GM12878 (cell line): Measurements from ENCODE around the gene EPHB2. TPM values are rescaled to one million over a fixed set of nuclear protein-coding genes. Genes with fewer than 3 reads are reported as not detected.

ENCODE experiments used
- ATAC-seq: fragments of 200-7000 bp; cut with Tn5 transposase; 3 replicates; pipeline ENCODE4 v1.9.1; 2020; ENCODE audit warnings: mild to moderate bottlenecking, moderate library complexity
- BruUV-seq: library from RNA; stranded (reverse); fragments of 400-500 nt; replicated peaks from 2 replicates; lab custom pipeline; 2021; lab: Mats Ljungman, UMichigan
- CTCF ChIA-PET: fragments of 300-600 bp; sonication (Branson Sonifier 250); formaldehyde crosslinking; extraction: SDS; loops from one replicate; lab custom pipeline; 2021; ENCODE audit warnings: inconsistent platforms; lab: Yijun Ruan, JAX
- POLR2A ChIA-PET: fragments of 350-600 bp; formaldehyde crosslinking; extraction: SDS; loops from one replicate; lab custom pipeline; 2021; ENCODE audit warnings: inconsistent platforms; lab: Charles Lee
- RAD21 ChIA-PET: fragments of 300-600 bp; sonication (Branson Sonifier 250); formaldehyde crosslinking; loops from one replicate; lab custom pipeline; 2023; ENCODE audit warnings: antibody characterized with exemption; ENCODE audit not compliant: unreplicated experiment; lab: Charles Lee
- SMC1A ChIA-PET: fragments of 300-600 bp; sonication (Branson Sonifier 250); formaldehyde crosslinking; loops from one replicate; lab custom pipeline; 2023; ENCODE audit not compliant: unreplicated experiment, uncharacterized antibody; lab: Charles Lee
- DNase-seq: peaks from one replicate; pipeline ENCODE4 v3.0.0-alpha.2; 2011; ENCODE audit warnings: low read depth, low spot score
- FAIRE-seq: peaks from 3 replicates; lab custom pipeline; 2011; peaks lifted over from hg19 to GRCh38; lab: Jason Lieb, UNC
- H2AFZ ChIP-seq: 2 replicates; pipeline ENCODE4 v1.6.0; 2011; ENCODE audit warnings: low read depth, low read length, control low read depth; ENCODE audit not compliant: control insufficient read depth
- H3K27ac ChIP-seq: 2 replicates; pipeline ENCODE4 v1.5.1; 2011; ENCODE audit warnings: control low read depth; ENCODE audit not compliant: control insufficient read depth, insufficient read depth
- H3K27me3 ChIP-seq, 2 experiments: replicated peaks in 1 of 2; 2 replicates each; pipeline versions ENCODE4 v1.6.0 to v1.6.1; 2011; ENCODE audit warnings: low read length in 1 of 2; ENCODE audit not compliant: control insufficient read depth in 2 of 2, insufficient read depth in 2 of 2
- H3K36me3 ChIP-seq, 2 experiments: 2 replicates each; pipeline ENCODE4 v1.5.1; 2011; ENCODE audit warnings: low read length in 1 of 2; ENCODE audit not compliant: control insufficient read depth in 2 of 2, insufficient read depth in 2 of 2
- H3K4me1 ChIP-seq: 2 replicates; pipeline ENCODE4 v1.6.1; 2011; ENCODE audit warnings: mild to moderate bottlenecking, low read length, moderate library complexity, mixed read lengths; ENCODE audit not compliant: control insufficient read depth, insufficient read depth
- H3K4me2 ChIP-seq: 2 replicates; pipeline ENCODE4 v1.6.0; 2011; ENCODE audit warnings: control low read depth; ENCODE audit not compliant: control insufficient read depth, insufficient read depth
- H3K4me3 ChIP-seq: fragments of 200-600 bp; sonication (generic); 2 replicates; pipeline ENCODE4 v1.5.1; 2016
- H3K79me2 ChIP-seq: 2 replicates; pipeline ENCODE4 v1.6.0; 2011; ENCODE audit warnings: low read length; ENCODE audit not compliant: control insufficient read depth, insufficient read depth
- H3K9ac ChIP-seq: 2 replicates; pipeline ENCODE4 v1.8.0; 2011; ENCODE audit warnings: low read length, control low read depth, mixed read lengths; ENCODE audit not compliant: control insufficient read depth, insufficient read depth
- H3K9me3 ChIP-seq: replicated peaks from 3 replicates; pipeline ENCODE4 v1.5.1; 2011; ENCODE audit warnings: mild to moderate bottlenecking, low read length; ENCODE audit not compliant: control insufficient read depth, insufficient read depth
- H4K20me1 ChIP-seq: 2 replicates; pipeline ENCODE4 v1.6.0; 2011; ENCODE audit not compliant: control insufficient read depth, insufficient read depth
- BMI1 ChIP-seq: fragments of 450-650 bp; IDR thresholded peaks from 2 replicates; pipeline ENCODE4 v1.6.1; 2016; ENCODE audit warnings: mild to moderate bottlenecking, moderate library complexity, borderline replicate concordance
- CUX1 ChIP-seq: IDR thresholded peaks from 2 replicates; pipeline ENCODE4 v1.6.1; 2012; ENCODE audit warnings: improper control_type of control experiment, low read depth, low read length; ENCODE audit not compliant: insufficient replicate concordance
- HCFC1 ChIP-seq: fragments of 150-350 bp; IDR thresholded peaks from 2 replicates; pipeline ENCODE4 v1.6.1; 2014; ENCODE audit warnings: low read length
- KAT2A ChIP-seq: conservative IDR thresholded peaks from 2 replicates; pipeline ENCODE4 v1.6.1; 2011; ENCODE audit warnings: low read depth, low read length; ENCODE audit not compliant: control insufficient read depth
- NR2C1 ChIP-seq: fragments of 450-650 bp; IDR thresholded peaks from 2 replicates; pipeline ENCODE4 v1.6.1; 2017; ENCODE audit warnings: antibody characterized with exemption, mild to moderate bottlenecking, moderate library complexity
- SIX5 ChIP-seq: IDR thresholded peaks from 2 replicates; pipeline ENCODE4 v1.6.1; 2011; ENCODE audit warnings: mild to moderate bottlenecking, low read depth, low read length, moderate library complexity; ENCODE audit not compliant: severe bottlenecking
- SREBF2 ChIP-seq: IDR thresholded peaks from 2 replicates; pipeline ENCODE4 v1.6.1; 2012; ENCODE audit warnings: mild to moderate bottlenecking, low read length
- STAT3 ChIP-seq: IDR thresholded peaks from 2 replicates; pipeline ENCODE4 v1.6.1; 2011; ENCODE audit warnings: low read depth, low read length, improper control_type of control experiment
- ZBED1 ChIP-seq: IDR thresholded peaks from 2 replicates; pipeline ENCODE4 v1.6.1; 2016; ENCODE audit warnings: borderline replicate concordance
- ZNF384 ChIP-seq: IDR thresholded peaks from 2 replicates; pipeline ENCODE4 v1.6.1; 2012; ENCODE audit warnings: low read depth, mild to moderate bottlenecking, low read length, improper control_type of control experiment, borderline replicate concordance
- WGBS: methylation state at CpG from one replicate; pipeline ENCODE4 v1.1.6; 2016; ENCODE audit warnings: low lambda C conversion rate; ENCODE audit not compliant: insufficient replicate concordance, insufficient coverage; ENCODE audit errors: missing lambda C conversion rate; 5-methylcytosine and 5-hydroxymethylcytosine counted together
- in situ Hi-C: fragments of 300-500 bp; cut with MboI; formaldehyde crosslinking; loops from 9 replicates; pipeline ENCODE4 v1.14.3; 2018; ENCODE audit warnings: mixed read lengths
- intact Hi-C: fragments of 100-400 bp; cut with micrococcal nuclease; formaldehyde crosslinking; loops from one replicate; pipeline ENCODE4 v1.14.2; 2022; ENCODE audit not compliant: unreplicated experiment
- polyA plus RNA-seq, 11 experiments: library from polyadenylated mRNA; depleted of rRNA in 4 of 11; unstranded in 6 of 11; stranded (reverse) in 5 of 11; fragments of >200 nt; fragmentation: Nextera tagmentation in 4 of 11; fragmentation: Illumina TruSeq in 1 of 11; extraction: Ambion mirVana in 4 of 11; extraction: Trizol in 1 of 11; gene quantifications; 1 replicate in 1 of 11; 2 replicates in 10 of 11; pipeline versions ENCODE4 v1.2.1 to v1.2.3, GENCODE V29; 2011 to 2016; ENCODE audit warnings: inconsistent platforms in 2 of 11, missing spikeins in 2 of 11, low read depth in 1 of 11
- total RNA-seq, 4 experiments: library from RNA; depleted of rRNA in 3 of 4; stranded (reverse); fragments of >200 nt in 3 of 4; fragmentation: Illumina TruSeq in 1 of 4; extraction: Trizol in 1 of 4; gene quantifications; 2 replicates each; pipeline versions ENCODE4 v1.2.1 to v1.2.3, GENCODE V29; 2013 to 2021
- TF ChIP-seq, protein P1 (sequence below): fragments of 450-650 bp; IDR thresholded peaks from 2 replicates; pipeline ENCODE4 v1.6.1; 2014; ENCODE audit warnings: mild to moderate bottlenecking
- TF ChIP-seq, protein P2 (sequence below): IDR thresholded peaks from 2 replicates; pipeline ENCODE4 v1.6.1; 2011; ENCODE audit warnings: mild to moderate bottlenecking, low read depth, low read length, moderate library complexity; ENCODE audit not compliant: insufficient replicate concordance
- TF ChIP-seq, protein P3 (sequence below): fragments of 450-650 bp; IDR thresholded peaks from 2 replicates; pipeline ENCODE4 v1.6.1; 2018; ENCODE audit warnings: mild to moderate bottlenecking, low read depth, moderate library complexity; ENCODE audit not compliant: partially characterized antibody

EPHB2 gene
- total and polyA plus RNA-seq, 10 of the 15 experiments (the other 5 are each of a cell fraction or from before 2014, with no cell fraction given): 0.13 to 3.3 (median 0.92) TPM

DNA sequence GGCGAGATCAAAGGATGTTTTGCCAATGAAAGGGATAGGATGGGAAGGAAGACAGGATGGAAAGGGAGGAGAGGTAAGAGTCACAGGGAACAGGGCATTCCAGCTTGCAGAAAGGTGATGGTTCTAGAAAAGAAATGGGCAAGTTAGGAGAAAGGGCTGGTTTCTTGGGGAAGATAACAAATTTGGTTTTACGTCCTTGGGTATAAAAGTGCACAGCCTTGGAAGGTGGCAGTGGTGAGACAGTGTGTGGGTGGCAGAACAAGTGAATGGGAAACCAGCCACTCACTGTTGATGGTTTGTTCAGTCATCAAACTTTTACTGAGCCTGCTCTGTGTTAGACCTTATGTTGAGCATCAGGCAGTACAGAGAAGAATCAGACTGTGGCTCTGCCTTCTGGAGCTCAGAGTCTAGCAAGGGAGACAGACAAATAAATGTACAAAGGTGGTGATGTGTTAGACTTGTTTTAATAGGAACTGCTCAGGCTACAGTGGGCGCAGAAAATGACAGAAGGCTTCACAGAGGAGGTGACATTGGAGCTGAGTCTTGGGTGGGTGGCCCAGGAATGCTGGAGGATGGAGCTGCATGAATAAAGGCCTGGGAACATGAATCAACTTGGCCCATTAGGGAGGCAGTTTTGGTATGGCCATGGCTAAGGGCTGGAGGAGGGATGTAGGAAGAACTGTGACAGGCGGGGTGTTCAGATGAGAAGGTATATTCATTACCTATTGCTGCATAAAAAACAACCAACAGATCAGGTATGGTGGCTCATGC, 76.3 kb downstream of the EPHB2 start:
- ATAC-seq: no peak
- intact Hi-C loops: no loop called here
- POLR2A ChIA-PET: no interaction called here
- Histone ChIP-seq H4K20me1 (no peaks in the 10 kb centered on the region; the same call in 1 of the 2 replicates), H3K36me3 (no peaks in the 10 kb centered on the region), H3K79me2 (no peaks in the 10 kb centered on the region), H3K4me3 (no peak overlapping the region), H3K9me3 (no peaks in the 10 kb centered on the region), H3K9ac (no peak overlapping the region), H2AFZ (no peak overlapping the region), H3K4me2 (no peak overlapping the region), H3K27me3 (peaks cover 1 to 2% of the 10 kb centered on the region in 2 experiments; a peak in 2 of 4 replicates), H3K4me1 (no peaks in the 10 kb centered on the region), H3K27ac (no peak overlapping the region)
- FAIRE-seq: no peak
- CTCF ChIA-PET: interaction anchor here (0.6 to 1.7 kb wide), 2 partner anchors 82 to 288 kb away, joined by 3 to 6 read pairs; no protein-coding TSS in a partner anchor
- DNase-seq: no peak
- SMC1A ChIA-PET: no interaction called here
- RAD21 ChIA-PET: no interaction called here
- 7% methylated on average over 4 of the region's 4 CpGs for WGBS
- in situ Hi-C loops: no loop called here
- BruUV-seq: no TSS peak
- TF ChIP-seq SREBF2 (no peak), KAT2A (no peak), ZBED1 (no peak), STAT3 (no peak), HCFC1 (no peak), BMI1 (no peak), SIX5 (no peak), CUX1 (no peak), NR2C1 (no peak), ZNF384 (no peak)
- TF ChIP-seq, protein P1, sequence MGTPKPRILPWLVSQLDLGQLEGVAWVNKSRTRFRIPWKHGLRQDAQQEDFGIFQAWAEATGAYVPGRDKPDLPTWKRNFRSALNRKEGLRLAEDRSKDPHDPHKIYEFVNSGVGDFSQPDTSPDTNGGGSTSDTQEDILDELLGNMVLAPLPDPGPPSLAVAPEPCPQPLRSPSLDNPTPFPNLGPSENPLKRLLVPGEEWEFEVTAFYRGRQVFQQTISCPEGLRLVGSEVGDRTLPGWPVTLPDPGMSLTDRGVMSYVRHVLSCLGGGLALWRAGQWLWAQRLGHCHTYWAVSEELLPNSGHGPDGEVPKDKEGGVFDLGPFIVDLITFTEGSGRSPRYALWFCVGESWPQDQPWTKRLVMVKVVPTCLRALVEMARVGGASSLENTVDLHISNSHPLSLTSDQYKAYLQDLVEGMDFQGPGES: no peak
- TF ChIP-seq, protein P2, sequence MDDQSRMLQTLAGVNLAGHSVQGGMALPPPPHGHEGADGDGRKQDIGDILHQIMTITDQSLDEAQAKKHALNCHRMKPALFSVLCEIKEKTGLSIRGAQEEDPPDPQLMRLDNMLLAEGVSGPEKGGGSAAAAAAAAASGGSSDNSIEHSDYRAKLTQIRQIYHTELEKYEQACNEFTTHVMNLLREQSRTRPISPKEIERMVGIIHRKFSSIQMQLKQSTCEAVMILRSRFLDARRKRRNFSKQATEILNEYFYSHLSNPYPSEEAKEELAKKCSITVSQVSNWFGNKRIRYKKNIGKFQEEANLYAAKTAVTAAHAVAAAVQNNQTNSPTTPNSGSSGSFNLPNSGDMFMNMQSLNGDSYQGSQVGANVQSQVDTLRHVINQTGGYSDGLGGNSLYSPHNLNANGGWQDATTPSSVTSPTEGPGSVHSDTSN: no peak
- TF ChIP-seq, protein P3, sequence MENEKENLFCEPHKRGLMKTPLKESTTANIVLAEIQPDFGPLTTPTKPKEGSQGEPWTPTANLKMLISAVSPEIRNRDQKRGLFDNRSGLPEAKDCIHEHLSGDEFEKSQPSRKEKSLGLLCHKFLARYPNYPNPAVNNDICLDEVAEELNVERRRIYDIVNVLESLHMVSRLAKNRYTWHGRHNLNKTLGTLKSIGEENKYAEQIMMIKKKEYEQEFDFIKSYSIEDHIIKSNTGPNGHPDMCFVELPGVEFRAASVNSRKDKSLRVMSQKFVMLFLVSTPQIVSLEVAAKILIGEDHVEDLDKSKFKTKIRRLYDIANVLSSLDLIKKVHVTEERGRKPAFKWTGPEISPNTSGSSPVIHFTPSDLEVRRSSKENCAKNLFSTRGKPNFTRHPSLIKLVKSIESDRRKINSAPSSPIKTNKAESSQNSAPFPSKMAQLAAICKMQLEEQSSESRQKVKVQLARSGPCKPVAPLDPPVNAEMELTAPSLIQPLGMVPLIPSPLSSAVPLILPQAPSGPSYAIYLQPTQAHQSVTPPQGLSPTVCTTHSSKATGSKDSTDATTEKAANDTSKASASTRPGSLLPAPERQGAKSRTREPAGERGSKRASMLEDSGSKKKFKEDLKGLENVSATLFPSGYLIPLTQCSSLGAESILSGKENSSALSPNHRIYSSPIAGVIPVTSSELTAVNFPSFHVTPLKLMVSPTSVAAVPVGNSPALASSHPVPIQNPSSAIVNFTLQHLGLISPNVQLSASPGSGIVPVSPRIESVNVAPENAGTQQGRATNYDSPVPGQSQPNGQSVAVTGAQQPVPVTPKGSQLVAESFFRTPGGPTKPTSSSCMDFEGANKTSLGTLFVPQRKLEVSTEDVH: no peak
